Measurements from ENCODE around the gene IGSF3.
"Not testable (repeated sequence)": the region's sequence is repeated elsewhere in the genome, so short reads cannot be mapped to it uniquely, and the experiment has no call there.

GRCh38 chr1:116649041-116649440 is 18.5 kb downstream of the IGSF3 start:
- not testable (repeated sequence) for TF ChIP-seq POLR2A, CTCF (IDR thresholded peaks at IDR 0.05)
